Measurements from ENCODE around the gene DTWD2.
"Not testable (repeated sequence)": the region's sequence is repeated elsewhere in the genome, so short reads cannot be mapped to it uniquely, and the experiment has no call there.

The DTWD2 gene

GRCh38 chr5:118987988-118988865 lies at the start of gene DTWD2:
Gene DTWD2 (minus strand): TSS chr5:118988547. CDS start chr5:118988511, 36 bp downstream.
- peak; percentile 87 for DNase-seq (ENCODE audit: low read depth, low spot score)

GRCh38 chr5:119037496-119038215 lies 49.3 kb upstream of the DTWD2 start:
- no peak for DNase-seq (ENCODE audit: low read depth, low spot score)

GRCh38 chr5:119036101-119036762 lies 47.9 kb upstream of the DTWD2 start:
- no peak for DNase-seq (ENCODE audit: low read depth, low spot score)

GRCh38 chr5:119033135-119033534 lies 44.8 kb upstream of the DTWD2 start:
- no peak for DNase-seq (ENCODE audit: low read depth, low spot score)

- no peak for DNase-seq (ENCODE audit: low read depth, low spot score)
Observed at GRCh38 chr5:119032656-119033055, 44.3 kb upstream of the DTWD2 start.

GRCh38 chr5:119031905-119032304 lies 43.6 kb upstream of the DTWD2 start:
- no peak for DNase-seq (ENCODE audit: low read depth, low spot score)

- no peak for DNase-seq (ENCODE audit: low read depth, low spot score)
Observed at GRCh38 chr5:119031011-119031886, 42.9 kb upstream of the DTWD2 start.

- no peak for DNase-seq (ENCODE audit: low read depth, low spot score)
Observed at GRCh38 chr5:119028575-119028974, 40.2 kb upstream of the DTWD2 start.

GRCh38 chr5:119022773-119023172 lies 34.4 kb upstream of the DTWD2 start:
- no peak for DNase-seq (ENCODE audit: low read depth, low spot score)

GRCh38 chr5:119022017-119022745 lies 33.8 kb upstream of the DTWD2 start:
- no peak for DNase-seq (ENCODE audit: low read depth, low spot score)

GRCh38 chr5:119021149-119021732 lies 32.9 kb upstream of the DTWD2 start:
- DNase-seq (ENCODE audit: low read depth, low spot score), result no peak

GRCh38 chr5:119019949-119020348 lies 31.6 kb upstream of the DTWD2 start:
- DNase-seq (ENCODE audit: low read depth, low spot score), result no peak

GRCh38 chr5:119019501-119019900 lies 31.2 kb upstream of the DTWD2 start:
- no peak for DNase-seq (ENCODE audit: low read depth, low spot score)

GRCh38 chr5:119017994-119018393 lies 29.6 kb upstream of the DTWD2 start:
- DNase-seq (ENCODE audit: low read depth, low spot score), result no peak

GRCh38 chr5:119016125-119016774 lies 27.9 kb upstream of the DTWD2 start:
- no peak for DNase-seq (ENCODE audit: low read depth, low spot score)

GRCh38 chr5:119011186-119011585 lies 22.8 kb upstream of the DTWD2 start:
- no peak for DNase-seq (ENCODE audit: low read depth, low spot score)

- DNase-seq (ENCODE audit: low read depth, low spot score), result no peak
Observed at GRCh38 chr5:119010206-119010605, 21.9 kb upstream of the DTWD2 start.

- DNase-seq (ENCODE audit: low read depth, low spot score), result no peak
Observed at GRCh38 chr5:119009131-119009530, 20.8 kb upstream of the DTWD2 start.

- no peak for DNase-seq (ENCODE audit: low read depth, low spot score)
Observed at GRCh38 chr5:118999696-119000095, 11.3 kb upstream of the DTWD2 start.

- not testable (repeated sequence) for DNase-seq (ENCODE audit: low read depth, low spot score)
Observed at GRCh38 chr5:118998861-118999260, 10.5 kb upstream of the DTWD2 start.

All from smooth muscle cell of the brain vasculature (primary cell).